NAMALWA (cell line): Measurements from ENCODE around the gene TP53BP1.
A peak's percentile ranks its signal among the peaks of the same experiment; 100 is the strongest.

ENCODE experiments used
- DNase-seq: peaks from one replicate; pipeline ENCODE4 v3.0.0-alpha.2; 2015; ENCODE audit warnings: low spot score

TP53BP1 gene

DNA sequence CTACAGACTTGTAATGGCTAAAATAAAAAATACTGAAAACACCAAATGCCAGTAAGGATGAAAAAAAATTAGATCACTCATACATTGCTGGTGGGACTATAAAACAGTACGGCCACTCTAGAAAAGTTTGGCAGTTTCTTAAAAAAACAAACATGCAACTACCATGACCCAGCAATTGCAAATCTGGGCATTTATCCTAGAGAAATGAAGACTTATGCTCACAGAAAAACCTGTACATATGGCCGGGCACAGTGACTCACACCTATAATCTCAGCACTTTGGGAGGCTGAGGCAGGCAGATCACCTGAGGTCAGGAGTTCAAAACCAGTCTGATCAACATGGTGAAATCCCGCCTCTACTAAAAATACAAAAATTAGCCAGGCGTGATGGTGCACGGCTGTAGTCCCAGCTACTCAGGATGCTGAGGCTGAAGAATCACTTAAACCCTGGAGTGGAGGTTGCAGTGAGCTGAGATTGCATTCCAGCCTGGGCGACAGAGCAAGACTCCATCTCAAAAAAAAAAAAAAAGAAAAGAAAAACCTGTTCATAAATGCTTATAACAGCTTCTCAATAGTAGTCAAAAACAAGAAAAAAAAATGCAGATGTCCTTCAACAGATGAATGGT lies 5.6 kb downstream of the TP53BP1 start:
- DNase-seq, result no peak

DNA sequence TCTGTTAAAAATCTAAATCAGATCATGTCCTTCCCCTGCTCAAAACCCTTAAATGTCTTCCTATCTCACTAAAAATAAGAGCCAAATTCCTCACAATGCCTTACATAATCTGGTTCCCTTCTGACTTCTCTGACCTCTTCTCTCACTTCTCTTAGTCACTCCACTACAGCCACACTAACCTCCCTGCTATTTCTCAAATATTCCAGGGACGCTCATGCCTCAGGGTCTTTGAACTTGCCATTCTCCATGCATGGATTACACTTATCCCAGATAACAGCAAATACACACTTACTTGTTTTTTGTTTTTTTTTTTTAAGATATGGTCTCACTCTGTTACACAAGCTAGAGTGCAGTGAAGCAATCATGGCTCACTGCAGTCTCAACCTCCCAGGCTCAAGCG lies 8.5 kb downstream of the TP53BP1 start:
- no peak for DNase-seq

- DNase-seq, result peak; percentile 58
Measured at GRCh38 chr15:43483297-43484128, 9.4 kb downstream of the TP53BP1 start.

DNA sequence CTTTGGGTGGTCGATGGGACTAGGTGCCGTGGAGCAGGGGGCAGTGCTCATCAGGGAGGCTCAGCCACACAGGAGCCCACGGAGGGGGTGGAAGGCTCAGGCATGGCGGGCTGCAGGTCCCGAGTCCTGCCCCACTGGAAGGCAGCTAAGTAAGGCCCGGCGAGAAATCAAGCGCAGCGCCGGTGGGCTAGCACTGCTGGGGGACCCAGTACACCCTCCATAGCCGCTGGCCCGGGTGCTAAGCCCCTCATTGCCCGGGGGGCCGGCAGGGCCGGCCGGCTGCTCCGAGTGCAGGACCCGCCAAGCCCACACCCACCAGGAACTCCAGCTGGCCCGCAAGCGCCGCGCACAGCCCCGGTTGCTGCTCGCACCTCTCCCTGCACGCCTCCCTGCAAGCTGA lies 19.1 kb downstream of the TP53BP1 start:
- no peak for DNase-seq

- DNase-seq, result no peak
Measured at GRCh38 chr15:43471975-43472374, 21.0 kb downstream of the TP53BP1 start.

DNA sequence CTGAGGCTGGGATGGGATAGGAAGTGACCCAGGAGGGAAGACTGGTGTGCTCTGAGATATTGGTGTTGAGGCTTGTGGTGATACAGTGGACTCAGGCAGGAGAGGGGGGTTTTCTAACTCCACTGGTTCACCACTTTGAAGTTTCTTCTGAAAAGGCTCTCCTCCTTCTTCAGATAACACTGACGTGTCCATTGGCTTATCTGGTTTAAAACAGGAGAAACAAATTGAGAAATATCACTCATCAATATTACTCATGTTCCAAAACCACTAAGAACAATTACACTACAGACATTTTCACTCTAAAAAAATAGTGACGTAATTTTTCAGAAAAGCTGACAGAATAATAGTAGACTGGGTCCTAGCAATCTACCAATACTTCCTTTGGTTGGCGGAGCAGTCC lies 23.1 kb downstream of the TP53BP1 start:
- DNase-seq, result no peak

DNA sequence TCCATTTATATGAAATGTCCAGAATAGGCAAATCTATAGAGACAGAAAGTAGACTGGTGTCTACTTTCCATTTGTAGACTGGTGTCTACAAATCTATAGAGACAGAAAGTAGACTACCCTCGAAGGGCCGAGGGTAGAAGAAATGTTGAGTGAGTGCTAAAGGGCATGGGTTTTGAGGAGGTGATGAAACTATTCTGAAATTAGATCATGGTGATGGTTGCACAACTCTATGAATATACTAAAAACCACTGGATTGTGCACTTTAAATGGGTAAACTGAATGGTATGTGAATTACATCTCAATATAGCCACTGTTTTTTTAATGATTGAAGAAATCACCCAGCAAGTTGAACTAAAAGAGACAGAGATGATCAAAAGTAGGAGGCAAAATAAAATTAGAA lies 27.9 kb downstream of the TP53BP1 start:
- no peak for DNase-seq

DNA sequence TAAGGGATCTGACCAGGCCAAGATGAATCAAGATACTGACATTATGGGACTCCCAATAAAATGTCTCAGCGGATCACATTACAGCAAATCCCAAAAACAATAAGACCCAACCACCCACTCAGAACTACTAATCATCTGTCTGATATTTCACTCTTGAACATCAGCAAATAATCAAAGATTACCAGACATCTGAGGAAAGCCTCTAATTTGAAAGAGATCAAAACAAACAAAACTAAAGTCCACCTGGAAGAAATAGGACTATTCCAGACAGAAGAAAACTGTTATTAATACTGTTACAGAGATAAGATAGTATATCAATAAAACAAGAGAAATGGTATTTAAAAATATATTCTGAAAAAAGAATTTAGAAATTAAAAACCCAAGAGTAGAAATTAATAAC lies 29.0 kb downstream of the TP53BP1 start:
- no peak for DNase-seq

DNA sequence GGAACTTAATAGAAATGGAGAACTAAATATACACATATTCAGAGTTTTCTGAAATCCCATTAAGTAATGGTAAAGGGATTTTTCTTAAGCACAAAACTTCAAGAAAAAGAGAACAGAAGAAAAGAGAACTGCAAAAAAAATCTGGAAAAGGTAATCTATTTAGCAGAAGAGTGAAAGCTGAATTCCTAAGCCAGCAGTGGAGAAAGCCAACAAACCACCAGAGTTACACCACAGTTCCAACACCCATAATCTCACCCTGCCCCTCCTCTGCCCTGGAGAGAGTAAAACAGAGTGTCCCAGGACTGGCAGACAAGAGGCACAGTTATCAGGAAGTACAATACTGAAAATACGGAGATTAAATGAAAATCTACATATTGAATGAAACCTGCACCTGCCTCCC lies 29.4 kb downstream of the TP53BP1 start:
- no peak for DNase-seq

DNA sequence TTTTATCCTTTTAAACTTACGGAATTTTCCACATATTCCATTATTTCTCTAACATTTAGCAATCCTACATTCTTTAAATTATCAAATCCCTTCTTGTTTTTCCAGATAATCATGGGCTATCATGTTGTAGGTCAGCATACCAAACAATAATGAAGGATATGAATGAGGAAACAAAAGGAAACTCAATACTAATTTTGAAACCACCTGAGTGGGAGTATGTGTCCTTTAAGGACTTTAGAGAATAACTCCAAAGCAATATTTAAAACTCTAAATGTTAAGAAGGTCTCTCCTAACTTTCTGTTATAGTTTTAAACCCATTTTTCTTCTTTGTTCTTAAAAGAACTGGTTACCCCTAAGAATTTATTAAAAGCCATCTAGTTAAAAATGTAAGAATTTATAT lies 43.0 kb downstream of the TP53BP1 start:
- DNase-seq, result no peak

GRCh38 chr15:43446344-43446743 lies 46.6 kb downstream of the TP53BP1 start:
- no peak for DNase-seq

GRCh38 chr15:43441316-43441715 lies 51.6 kb downstream of the TP53BP1 start:
- peak; percentile 48 for DNase-seq

DNA sequence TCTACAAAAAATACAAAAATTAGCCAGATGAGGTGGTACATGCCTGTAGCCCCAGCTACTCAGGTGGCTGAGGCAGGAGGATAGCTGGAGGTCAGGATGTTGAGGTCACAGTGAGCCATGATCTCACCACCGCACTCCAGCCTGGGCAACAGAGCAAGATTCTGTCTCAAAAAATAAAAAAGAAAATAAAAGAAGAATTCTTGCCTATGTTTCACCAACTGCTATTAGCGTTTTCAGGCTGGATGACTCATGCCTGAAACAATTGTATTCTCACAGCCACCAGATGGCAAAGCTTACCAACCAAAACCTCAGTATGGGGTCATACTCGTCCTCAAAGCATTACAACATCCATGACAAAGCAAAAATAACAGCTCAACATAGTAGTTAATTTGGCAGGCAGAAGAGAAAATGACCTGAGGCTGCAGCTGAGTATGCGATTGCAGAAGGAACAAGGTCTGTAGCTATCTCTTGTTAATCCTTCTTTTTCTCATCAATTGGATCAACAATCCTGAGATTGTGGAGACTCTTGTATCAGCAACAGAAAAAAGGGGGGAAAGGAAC lies 52.2 kb downstream of the TP53BP1 start:
- DNase-seq, result peak; percentile 65

DNA sequence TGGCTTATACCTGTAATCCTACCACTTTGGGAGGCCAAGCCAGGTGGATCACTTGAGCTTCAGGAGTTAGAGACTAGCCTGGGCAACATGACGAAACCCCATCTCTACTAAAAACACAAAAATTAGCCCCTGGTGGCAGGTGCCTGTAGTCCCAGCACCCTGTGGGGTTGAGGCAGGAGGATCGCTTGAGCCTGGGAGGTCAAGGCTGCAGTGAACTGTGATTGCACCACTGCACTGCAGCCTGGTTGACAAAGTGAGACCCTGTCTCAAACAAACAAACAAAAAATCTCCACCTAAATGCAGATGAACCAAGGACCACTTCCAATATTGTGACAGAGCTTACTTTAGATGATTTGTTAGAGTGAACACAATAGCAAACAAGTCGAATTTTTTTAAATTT lies 53.7 kb downstream of the TP53BP1 start:
- no peak for DNase-seq

GRCh38 chr15:43436395-43436794 lies 56.6 kb downstream of the TP53BP1 start:
- no peak for DNase-seq

GRCh38 chr15:43434446-43434845 lies 58.5 kb downstream of the TP53BP1 start:
- DNase-seq, result no peak

DNA sequence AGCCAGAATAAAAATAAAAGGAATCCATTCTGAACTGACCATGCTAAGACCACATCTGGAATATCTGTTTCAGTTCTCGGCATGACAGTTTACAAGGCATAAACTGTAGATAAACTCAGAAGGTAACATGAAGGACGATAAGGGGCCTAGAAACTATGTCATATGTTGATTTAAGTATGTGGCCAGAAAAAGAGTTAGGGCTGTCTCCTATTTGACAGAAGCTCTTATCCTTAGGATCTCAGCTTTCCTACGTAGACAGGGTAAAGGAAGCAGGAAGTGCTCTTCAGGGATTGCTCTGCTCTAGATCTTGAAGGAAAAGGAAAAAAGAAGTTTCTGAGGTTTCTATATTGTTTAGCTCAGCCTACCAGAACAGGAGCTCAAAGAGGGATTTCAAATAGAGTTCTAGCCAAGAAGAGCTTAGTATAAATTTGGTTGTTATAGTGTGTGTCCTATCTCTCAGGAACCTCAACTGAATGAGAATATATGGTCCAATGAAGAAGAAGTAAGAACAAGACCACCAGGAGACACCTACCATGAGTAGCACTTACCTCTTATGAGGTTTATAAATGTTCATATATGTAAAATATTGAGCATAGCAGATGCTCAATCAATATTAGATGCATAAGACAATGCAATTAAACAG lies 59.2 kb downstream of the TP53BP1 start:
- DNase-seq, result no peak

DNA sequence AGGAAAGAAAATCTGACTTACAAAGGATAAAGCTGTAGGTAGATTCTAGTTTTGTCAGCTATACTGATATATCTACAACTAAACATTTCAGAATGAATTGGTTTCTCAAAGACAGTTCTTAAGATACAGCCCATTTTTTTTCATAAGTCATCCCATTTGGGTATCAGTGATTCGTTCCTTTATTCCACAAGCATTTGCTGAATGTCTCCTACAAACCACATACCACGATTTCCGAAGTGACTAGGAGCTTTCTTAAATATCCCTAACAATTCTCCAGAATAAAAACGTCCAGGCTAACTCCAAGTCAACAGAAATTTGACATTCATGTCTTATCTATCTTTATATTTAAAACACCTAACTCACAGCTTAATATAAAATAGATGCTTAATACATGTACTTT lies 59.8 kb downstream of the TP53BP1 start:
- no peak for DNase-seq

DNA sequence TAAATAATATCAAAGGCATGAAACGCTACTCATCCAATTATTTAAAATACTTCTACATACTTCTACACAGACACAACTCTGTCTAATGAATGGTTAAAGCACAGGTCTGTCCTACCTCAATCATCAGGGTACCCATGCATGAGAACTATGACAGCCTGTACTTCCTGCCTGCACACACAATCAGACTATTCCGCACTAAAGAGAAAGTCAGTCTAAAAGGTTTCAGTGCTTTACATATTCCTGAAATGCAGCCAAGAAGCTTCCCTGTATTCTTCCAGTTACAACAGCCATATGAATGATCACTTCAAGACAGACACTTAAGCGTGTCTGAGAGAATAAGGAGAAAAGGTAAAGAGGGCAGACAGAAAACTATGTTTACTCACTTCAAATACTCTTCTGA lies 63.3 kb downstream of the TP53BP1 start:
- no peak for DNase-seq

- DNase-seq, result no peak
Measured at GRCh38 chr15:43423793-43424192, 69.2 kb downstream of the TP53BP1 start.

- DNase-seq, result no peak
Measured at GRCh38 chr15:43420876-43421275, 72.1 kb downstream of the TP53BP1 start.

GRCh38 chr15:43420435-43420834 lies 72.5 kb downstream of the TP53BP1 start:
- no peak for DNase-seq

DNA sequence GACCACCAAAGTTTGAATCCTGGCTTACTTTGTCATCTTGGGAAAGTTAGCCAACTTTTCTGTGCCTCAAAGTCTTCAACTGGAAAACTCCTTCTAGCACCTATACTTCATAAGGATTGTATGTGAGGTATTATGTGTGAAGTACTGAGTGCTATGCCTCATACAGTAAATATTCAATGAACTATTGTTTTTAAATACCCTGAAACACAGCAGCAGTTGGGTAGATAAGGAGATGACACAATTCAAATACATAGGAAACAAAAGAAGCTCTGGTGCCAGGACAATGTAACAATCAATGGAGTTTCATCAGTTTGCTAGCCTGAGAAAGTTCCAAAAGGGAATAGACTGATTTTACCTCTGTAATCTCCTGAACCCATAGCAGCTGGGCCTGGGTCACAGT lies 78.8 kb downstream of the TP53BP1 start:
- no peak for DNase-seq
